H1 (cell line): Measurements from ENCODE around the gene TNFRSF13B. TPM values are rescaled to one million over a fixed set of nuclear protein-coding genes. Genes with fewer than 3 reads are reported as not detected.

Experiments
- CTCF ChIA-PET: fragments of 300-600 bp; sonication (Branson Sonifier 250); formaldehyde crosslinking; loops from one replicate; lab custom pipeline; 2021; ENCODE audit not compliant: partially characterized antibody; lab: Charles Lee
- POLR2A ChIA-PET: fragments of 300-600 bp; sonication (Branson Sonifier 250); formaldehyde crosslinking; loops from one replicate; lab custom pipeline; 2021; ENCODE audit warnings: inconsistent platforms; ENCODE audit not compliant: partially characterized antibody; lab: Charles Lee
- DNase-seq, 2 experiments: peaks; one replicate each; pipeline versions ENCODE4 v3.0.0 to v3.0.0-alpha.2; 2010 to 2022; ENCODE audit warnings: low spot score in 2 of 2, low read depth in 1 of 2, mixed read lengths in 1 of 2
- FAIRE-seq: peaks from 2 replicates; lab custom pipeline; 2011; peaks lifted over from hg19 to GRCh38; lab: Jason Lieb, UNC
- H2AFZ ChIP-seq: 2 replicates; pipeline ENCODE4 v1.8.1; 2012; ENCODE audit warnings: low read length, inconsistent platforms
- H2AK5ac ChIP-seq: 2 replicates; pipeline ENCODE4 v1.6.1; 2013; ENCODE audit warnings: low read depth, low read length
- H2BK120ac ChIP-seq: replicated peaks from 2 replicates; pipeline ENCODE3; 2013; ENCODE audit warnings: low read depth, low read length, inconsistent platforms
- H2BK12ac ChIP-seq: 2 replicates; pipeline ENCODE4 v1.6.1; 2013; ENCODE audit warnings: low read depth, low read length
- H2BK15ac ChIP-seq: 2 replicates; pipeline ENCODE4 v1.6.1; 2013; ENCODE audit warnings: low read length
- H2BK20ac ChIP-seq: 2 replicates; pipeline ENCODE4 v1.6.1; 2013; ENCODE audit warnings: low read length
- H2BK5ac ChIP-seq: 2 replicates; pipeline ENCODE4 v1.6.1; 2013; ENCODE audit warnings: low read depth, low read length
- H3K14ac ChIP-seq: 2 replicates; pipeline ENCODE4 v1.6.1; 2013; ENCODE audit warnings: inconsistent platforms; ENCODE audit not compliant: insufficient read length
- H3K18ac ChIP-seq: 2 replicates; pipeline ENCODE4 v1.6.1; 2013; ENCODE audit warnings: low read length; ENCODE audit errors: extremely low read depth
- H3K23ac ChIP-seq: 2 replicates; pipeline ENCODE4 v1.6.1; 2013; ENCODE audit warnings: inconsistent platforms; ENCODE audit not compliant: insufficient read length
- H3K23me2 ChIP-seq: 2 replicates; pipeline ENCODE4 v1.6.1; 2013; ENCODE audit warnings: low read depth, low read length
- H3K27ac ChIP-seq: 2 replicates; pipeline ENCODE4 v1.6.1; 2011; ENCODE audit warnings: low read depth, low read length, inconsistent platforms
- H3K27me3 ChIP-seq, 4 experiments: replicated peaks in 1 of 4; 1 replicate in 1 of 4; 2 replicates in 3 of 4; pipeline versions ENCODE4 v1.6.1 to v1.8.1; 2011 to 2013; ENCODE audit warnings: low read length in 3 of 4, mild to moderate bottlenecking in 3 of 4, inconsistent platforms in 2 of 4, mixed read lengths in 2 of 4, moderate library complexity in 1 of 4; ENCODE audit not compliant: control insufficient read depth in 3 of 4, insufficient read depth in 3 of 4; ENCODE audit errors: extremely low read depth in 1 of 4
- H3K36me3 ChIP-seq, 4 experiments: 2 replicates each; pipeline versions ENCODE4 v1.6.1 to v1.8.1; 2011 to 2013; ENCODE audit warnings: mild to moderate bottlenecking in 4 of 4, low read length in 3 of 4, moderate library complexity in 2 of 4, control low read depth in 1 of 4, inconsistent platforms in 1 of 4; ENCODE audit not compliant: insufficient read depth in 4 of 4, control insufficient read depth in 2 of 4
- H3K4ac ChIP-seq: replicated peaks from 2 replicates; pipeline ENCODE3; 2013; ENCODE audit warnings: low read length, low read depth, mixed read lengths, inconsistent platforms; ENCODE audit not compliant: insufficient read length
- H3K4me1 ChIP-seq, 4 experiments: replicated peaks in 1 of 4; 1 replicate in 1 of 4; 2 replicates in 3 of 4; pipeline versions ENCODE4 v1.6.1 to v1.8.1; 2011 to 2013; ENCODE audit warnings: low read length in 3 of 4, inconsistent platforms in 2 of 4, mixed read lengths in 1 of 4; ENCODE audit not compliant: insufficient read depth in 4 of 4, control insufficient read depth in 3 of 4
- H3K4me2 ChIP-seq, 2 experiments: 2 replicates each; pipeline versions ENCODE4 v1.6.1 to v1.8.1; 2011 to 2013; ENCODE audit warnings: low read depth in 2 of 2, low read length in 2 of 2, control low read depth in 1 of 2, inconsistent platforms in 1 of 2, mild to moderate bottlenecking in 1 of 2; ENCODE audit not compliant: insufficient read depth in 1 of 2
- H3K4me3 ChIP-seq, 4 experiments: fragments of 200-600, 300-600 bp in 1 of 4; sonication (generic), shearing (Covaris generic), sonication (Bioruptor Twin) in 1 of 4; 2 replicates each; pipeline versions ENCODE4 v1.5.1 to v1.8.1; 2011 to 2016; ENCODE audit warnings: low read length in 4 of 4, low read depth in 3 of 4, control low read depth in 2 of 4, inconsistent platforms in 2 of 4, mild to moderate bottlenecking in 2 of 4, mixed read lengths in 1 of 4, moderate library complexity in 1 of 4; ENCODE audit not compliant: insufficient read depth in 2 of 4; ENCODE audit errors: extremely low read depth in 1 of 4
- H3K56ac ChIP-seq: replicated peaks from 2 replicates; pipeline ENCODE3; 2013; ENCODE audit warnings: low read depth, mild to moderate bottlenecking, mixed read lengths, low read length, inconsistent platforms; ENCODE audit not compliant: insufficient read length
- H3K79me1 ChIP-seq: 2 replicates; pipeline ENCODE4 v1.6.1; 2013; ENCODE audit warnings: low read depth, low read length, control low read depth
- H3K79me2 ChIP-seq, 2 experiments: 2 replicates each; pipeline versions ENCODE4 v1.6.1 to v1.8.1; 2012 to 2013; ENCODE audit warnings: low read length in 2 of 2, mild to moderate bottlenecking in 2 of 2, inconsistent platforms in 1 of 2; ENCODE audit not compliant: insufficient read depth in 2 of 2, control insufficient read depth in 1 of 2
- H3K9ac ChIP-seq, 4 experiments: replicated peaks in 1 of 4; 1 replicate in 1 of 4; 2 replicates in 3 of 4; pipeline versions ENCODE4 v1.6.1 to v1.8.1; 2011 to 2013; ENCODE audit warnings: low read depth in 3 of 4, low read length in 3 of 4, control low read depth in 2 of 4, mild to moderate bottlenecking in 2 of 4, moderate library complexity in 2 of 4, inconsistent platforms in 1 of 4; ENCODE audit errors: extremely low read depth in 1 of 4
- H3K9me3 ChIP-seq, 2 experiments: 2 replicates each; pipeline versions ENCODE4 v1.6.1 to v1.8.1; 2012 to 2013; ENCODE audit warnings: mild to moderate bottlenecking in 2 of 2, moderate library complexity in 2 of 2, control low read depth in 1 of 2, inconsistent platforms in 1 of 2, low read depth in 1 of 2, low read length in 1 of 2, mixed read lengths in 1 of 2; ENCODE audit not compliant: insufficient read depth in 2 of 2
- H4K20me1 ChIP-seq, 2 experiments: replicated peaks in 1 of 2; 2 replicates each; pipeline versions ENCODE3 to v1.8.1; 2011 to 2013; ENCODE audit warnings: inconsistent platforms in 2 of 2, low read length in 2 of 2, mild to moderate bottlenecking in 1 of 2; ENCODE audit not compliant: insufficient read depth in 2 of 2, control insufficient read depth in 1 of 2
- H4K5ac ChIP-seq: 2 replicates; pipeline ENCODE4 v1.6.1; 2013; ENCODE audit warnings: low read length, low read depth, mixed read lengths, inconsistent platforms; ENCODE audit not compliant: insufficient read length
- H4K8ac ChIP-seq: 2 replicates; pipeline ENCODE4 v1.8.0; 2013; ENCODE audit warnings: mild to moderate bottlenecking, moderate library complexity, low read length, inconsistent platforms; ENCODE audit not compliant: insufficient read depth; ENCODE audit errors: extremely low read depth
- H4K91ac ChIP-seq: replicated peaks from 2 replicates; pipeline ENCODE3; 2013; ENCODE audit warnings: low read length, mixed read lengths, inconsistent platforms; ENCODE audit not compliant: insufficient read length
- BCL11A ChIP-seq, 2 experiments: IDR thresholded peaks; one replicate each; pipeline ENCODE4 v1.6.1; 2011; ENCODE audit warnings: low read depth in 2 of 2, low read length in 2 of 2, mild to moderate bottlenecking in 2 of 2
- RXRA ChIP-seq: IDR thresholded peaks from 2 replicates; pipeline ENCODE4 v1.6.1; 2011; ENCODE audit warnings: low read depth, mild to moderate bottlenecking, low read length, moderate library complexity; ENCODE audit not compliant: insufficient read depth
- YY1 ChIP-seq: IDR thresholded peaks from 2 replicates; pipeline ENCODE4 v1.6.1; 2011; ENCODE audit warnings: low read depth, mild to moderate bottlenecking, low read length
- WGBS, 2 experiments: shearing (Covaris generic) in 1 of 2; methylation state at CpG; one replicate each; pipeline versions ENCODE4 v1.1.6 to v1.1.7; 2013 to 2015; ENCODE audit warnings: low lambda C conversion rate in 2 of 2, mixed read lengths in 2 of 2, inconsistent platforms in 1 of 2, low coverage in 1 of 2, missing lambda C conversion rate in 1 of 2; ENCODE audit not compliant: insufficient replicate concordance in 2 of 2, insufficient coverage in 1 of 2, insufficient read length in 1 of 2; ENCODE audit errors: extremely low coverage in 1 of 2, missing lambda C conversion rate in 1 of 2; 5-methylcytosine and 5-hydroxymethylcytosine counted together
- polyA plus RNA-seq, 7 experiments: library from polyadenylated mRNA; depleted of rRNA in 3 of 7; stranded (reverse) in 5 of 7; unstranded in 2 of 7; fragments of >200 nt in 5 of 7; fragments of 200-250 nt in 2 of 7; gene quantifications; 1 replicate in 5 of 7; 2 replicates in 1 of 7; 4 replicates in 1 of 7; pipeline versions ENCODE4 v1.2.1 to v1.2.3, GENCODE V29; 2011 to 2013; ENCODE audit warnings: missing spikeins in 2 of 7, mixed read lengths in 2 of 7
- total RNA-seq: library from RNA; stranded (reverse); fragmentation: NEBNext Ultra II Directional; extraction: Animal tissue kit (Norgen Biotek cat#: 25700); gene quantifications from 2 replicates; pipeline ENCODE4 v1.2.1, GENCODE V29; 2021

Gene TNFRSF13B
- total and polyA plus RNA-seq, 2 of the 8 experiments (the other 6 are each of a cell fraction or from before 2014, with no cell fraction given), result not detected

GRCh38 chr17:16928406-16929034 is 43.4 kb downstream of the TNFRSF13B start:
- H3K79me1 ChIP-seq, result no peaks in the 10 kb centered on the region
- H3K56ac ChIP-seq, result no peak overlapping the region
- ChIA-PET CTCF (interaction anchor here (1.2 to 1.6 kb wide), 2 partner anchors 14 to 63 kb away, joined by 3 read pairs; no protein-coding TSS in a partner anchor), POLR2A (no interaction called here)
- H3K36me3 ChIP-seq, result no peaks in the 10 kb centered on the region
- H2AFZ ChIP-seq, result no peak overlapping the region
- no peaks in the 10 kb centered on the region for H3K79me2 ChIP-seq
- H4K20me1 ChIP-seq, result no peaks in the 10 kb centered on the region
- 85% methylated on average over 8 of the region's 8 CpGs; no CpG with 5 or more reads in 1 of the 2 experiments for WGBS, 2 experiments
- H3K4ac ChIP-seq, result no peak overlapping the region
- H2BK5ac ChIP-seq, result 0 out of 2 replicates have a peak overlapping the region, but pooled peaks have one; percentile 7
- H2BK120ac ChIP-seq, result no peak overlapping the region
- no peak overlapping the region for H4K5ac ChIP-seq
- no peaks in the 10 kb centered on the region for H3K27me3 ChIP-seq
- no peaks in the 10 kb centered on the region for H3K4me1 ChIP-seq
- no peak overlapping the region for H3K4me3 ChIP-seq
- H3K18ac ChIP-seq, result no peak overlapping the region
- no peak overlapping the region for H2BK20ac ChIP-seq
- no peak overlapping the region for H3K23ac ChIP-seq
- no peak overlapping the region for H3K4me2 ChIP-seq
- no peak overlapping the region for H4K8ac ChIP-seq
- H3K14ac ChIP-seq, result no peak overlapping the region
- no peak overlapping the region for H3K27ac ChIP-seq
- no peaks in the 10 kb centered on the region for H3K9me3 ChIP-seq
- no peak overlapping the region; a peak in 1 of 7 replicates for H3K9ac ChIP-seq
- H2AK5ac ChIP-seq, result no peak overlapping the region
- no peak overlapping the region for H2BK15ac ChIP-seq
- no peak for DNase-seq
- no peak overlapping the region for H2BK12ac ChIP-seq
- no peak overlapping the region for H4K91ac ChIP-seq
- no peaks in the 10 kb centered on the region for H3K23me2 ChIP-seq
- no peak for FAIRE-seq
- TF ChIP-seq RXRA (no peak), BCL11A (IDR thresholded peaks at IDR 0.05; ENCODE audit: low read depth in 2 of 2, low read length in 2 of 2) (no peak), YY1 (no peak)
